ENCODE data around the gene ZNF521.

The ZNF521 gene

GRCh38 chr18:25234740-25235345, 117.1 kb downstream of the ZNF521 start:
- no peak overlapping the region for H2BK15ac ChIP-seq (ENCODE audit: low read length)
- H3K36me3 ChIP-seq (replicated peaks in 1 of 2; ENCODE audit: control insufficient read depth in 2 of 2, insufficient read depth in 2 of 2, low read length in 2 of 2), result peaks cover 1 to 35% of the 10 kb centered on the region in 2 donors
- H3K9me3 ChIP-seq (replicated peaks in 1 of 2; ENCODE audit: control insufficient read depth in 2 of 2, insufficient read depth in 1 of 2, low read depth in 1 of 2, low read length in 2 of 2), result no peaks in the 10 kb centered on the region
- no CpG with 5 or more reads among the region's 3 CpGs for WGBS, 2 donors (ENCODE audit: extremely low coverage in 2 of 2, insufficient read length in 2 of 2, insufficient replicate concordance in 1 of 2)
- no peaks in the 10 kb centered on the region for H3K27me3 ChIP-seq (ENCODE audit: control insufficient read depth in 3 of 3, insufficient read depth in 3 of 3, low read depth in 1 of 3, low read length in 3 of 3)
- H2BK5ac ChIP-seq (ENCODE audit: low read length), result no peak overlapping the region
- no peak overlapping the region for H3K23ac ChIP-seq (ENCODE audit: low read depth, low read length, poor library complexity)
- H4K8ac ChIP-seq (ENCODE audit: low read depth, low read length), result no peak overlapping the region
- H2BK120ac ChIP-seq (ENCODE audit: low read depth, low read length), result no peak overlapping the region
- H3K4ac ChIP-seq (ENCODE audit: low read length), result no peak overlapping the region
- H2AK5ac ChIP-seq (ENCODE audit: low read depth, low read length), result no peak overlapping the region
- no peak overlapping the region for H3K27ac ChIP-seq (replicated peaks; ENCODE audit: low read length)
- H3K79me1 ChIP-seq (ENCODE audit: low read depth, low read length), result no peaks in the 10 kb centered on the region
- no peak overlapping the region for H2AFZ ChIP-seq (ENCODE audit: low read length)
- no peak overlapping the region for H3K9ac ChIP-seq (ENCODE audit: low read depth, low read length, poor library complexity)
- DNase-seq (ENCODE audit: low spot score), result no peak
- peaks cover 15 to 22% of the 10 kb centered on the region in 2 donors for H3K4me1 ChIP-seq (ENCODE audit: control insufficient read depth in 2 of 2, insufficient read depth in 1 of 2, low read depth in 1 of 2, low read length in 2 of 2)
- no peak overlapping the region for H3K14ac ChIP-seq (ENCODE audit: low read length)
- H2BK12ac ChIP-seq (ENCODE audit: low read length), result no peak overlapping the region
- H3K4me2 ChIP-seq (ENCODE audit: insufficient read depth, low read length, poor library complexity, severe bottlenecking), result no peak overlapping the region
- H3K18ac ChIP-seq (ENCODE audit: low read length), result no peak overlapping the region
- H4K91ac ChIP-seq (ENCODE audit: low read depth, low read length, poor library complexity), result no peak overlapping the region
- no peak overlapping the region for H3K4me3 ChIP-seq (ENCODE audit: low read length in 2 of 2)

DNA sequence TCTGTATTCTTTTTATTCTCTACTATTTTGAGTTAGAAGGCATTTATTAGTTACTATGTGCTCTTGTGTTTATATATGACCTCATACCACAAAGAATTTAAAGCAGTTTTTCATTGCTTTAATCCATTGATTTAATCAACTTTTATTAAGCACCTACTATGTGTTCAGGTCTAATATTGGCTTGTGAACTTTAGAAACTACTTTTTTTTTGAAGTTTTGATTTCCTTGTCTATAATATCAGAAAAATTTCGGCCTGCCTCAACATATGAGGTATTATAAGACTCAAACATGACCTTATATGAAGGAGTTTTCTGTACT, 117.7 kb downstream of the ZNF521 start:
- Histone ChIP-seq H4K91ac (ENCODE audit: low read depth, low read length, poor library complexity) (no peak overlapping the region), H3K4ac (ENCODE audit: low read length) (no peak overlapping the region), H2BK5ac (ENCODE audit: low read length) (no peak overlapping the region), H3K14ac (ENCODE audit: low read length) (no peak overlapping the region), H3K36me3 (replicated peaks in 1 of 2; ENCODE audit: control insufficient read depth in 2 of 2, insufficient read depth in 2 of 2, low read length in 2 of 2) (peaks cover 1 to 33% of the 10 kb centered on the region in 2 donors), H2BK12ac (ENCODE audit: low read length) (no peak overlapping the region), H2BK15ac (ENCODE audit: low read length) (no peak overlapping the region), H3K27ac (replicated peaks; ENCODE audit: low read length) (no peak overlapping the region), H3K23ac (ENCODE audit: low read depth, low read length, poor library complexity) (no peak overlapping the region), H4K8ac (ENCODE audit: low read depth, low read length) (no peak overlapping the region), H3K18ac (ENCODE audit: low read length) (no peak overlapping the region), H2BK120ac (ENCODE audit: low read depth, low read length) (no peak overlapping the region), H3K79me1 (ENCODE audit: low read depth, low read length) (no peaks in the 10 kb centered on the region), H3K9me3 (replicated peaks in 1 of 2; ENCODE audit: control insufficient read depth in 2 of 2, insufficient read depth in 1 of 2, low read depth in 1 of 2, low read length in 2 of 2) (no peaks in the 10 kb centered on the region), H3K4me1 (ENCODE audit: control insufficient read depth in 2 of 2, insufficient read depth in 1 of 2, low read depth in 1 of 2, low read length in 2 of 2) (peaks cover 15 to 22% of the 10 kb centered on the region in 2 donors), H3K4me2 (ENCODE audit: insufficient read depth, low read length, poor library complexity, severe bottlenecking) (no peak overlapping the region), H3K4me3 (ENCODE audit: low read length in 2 of 2) (no peak overlapping the region), H2AFZ (ENCODE audit: low read length) (no peak overlapping the region), H2AK5ac (ENCODE audit: low read depth, low read length) (no peak overlapping the region), H3K9ac (ENCODE audit: low read depth, low read length, poor library complexity) (no peak overlapping the region), H3K27me3 (ENCODE audit: control insufficient read depth in 3 of 3, insufficient read depth in 3 of 3, low read depth in 1 of 3, low read length in 3 of 3) (no peaks in the 10 kb centered on the region)
- WGBS, 2 donors (ENCODE audit: extremely low coverage in 2 of 2, insufficient read length in 2 of 2, insufficient replicate concordance in 1 of 2), result no CpG with 5 or more reads among the region's 1 CpG
- no peak for DNase-seq (ENCODE audit: low spot score)

- Histone ChIP-seq H3K18ac (ENCODE audit: low read length) (no peak overlapping the region), H3K4ac (ENCODE audit: low read length) (no peak overlapping the region), H4K8ac (ENCODE audit: low read depth, low read length) (no peak overlapping the region), H2BK15ac (ENCODE audit: low read length) (no peak overlapping the region), H3K4me1 (ENCODE audit: control insufficient read depth in 2 of 2, insufficient read depth in 1 of 2, low read depth in 1 of 2, low read length in 2 of 2) (peaks cover 11 to 20% of the 10 kb centered on the region in 2 donors), H2BK120ac (ENCODE audit: low read depth, low read length) (no peak overlapping the region), H3K27ac (replicated peaks; ENCODE audit: low read length) (no peak overlapping the region), H3K36me3 (replicated peaks in 1 of 2; ENCODE audit: control insufficient read depth in 2 of 2, insufficient read depth in 2 of 2, low read length in 2 of 2) (peaks cover 1 to 31% of the 10 kb centered on the region in 2 donors), H2AFZ (ENCODE audit: low read length) (no peak overlapping the region), H3K79me1 (ENCODE audit: low read depth, low read length) (no peaks in the 10 kb centered on the region), H2BK12ac (ENCODE audit: low read length) (no peak overlapping the region), H3K27me3 (ENCODE audit: control insufficient read depth in 3 of 3, insufficient read depth in 3 of 3, low read depth in 1 of 3, low read length in 3 of 3) (no peaks in the 10 kb centered on the region), H3K9ac (ENCODE audit: low read depth, low read length, poor library complexity) (no peak overlapping the region), H2AK5ac (ENCODE audit: low read depth, low read length) (no peak overlapping the region), H3K14ac (ENCODE audit: low read length) (no peak overlapping the region), H2BK5ac (ENCODE audit: low read length) (no peak overlapping the region), H4K91ac (ENCODE audit: low read depth, low read length, poor library complexity) (no peak overlapping the region), H3K9me3 (replicated peaks in 1 of 2; ENCODE audit: control insufficient read depth in 2 of 2, insufficient read depth in 1 of 2, low read depth in 1 of 2, low read length in 2 of 2) (no peaks in the 10 kb centered on the region), H3K23ac (ENCODE audit: low read depth, low read length, poor library complexity) (no peak overlapping the region), H3K4me2 (ENCODE audit: insufficient read depth, low read length, poor library complexity, severe bottlenecking) (no peak overlapping the region), H3K4me3 (ENCODE audit: low read length in 2 of 2) (no peak overlapping the region)
- DNase-seq (ENCODE audit: low spot score), result no peak
- WGBS, 2 donors (ENCODE audit: extremely low coverage in 2 of 2, insufficient read length in 2 of 2, insufficient replicate concordance in 1 of 2), result no CpG with 5 or more reads among the region's 12 CpGs
Observed at GRCh38 chr18:25233528-25234321, 118.2 kb downstream of the ZNF521 start.

DNA sequence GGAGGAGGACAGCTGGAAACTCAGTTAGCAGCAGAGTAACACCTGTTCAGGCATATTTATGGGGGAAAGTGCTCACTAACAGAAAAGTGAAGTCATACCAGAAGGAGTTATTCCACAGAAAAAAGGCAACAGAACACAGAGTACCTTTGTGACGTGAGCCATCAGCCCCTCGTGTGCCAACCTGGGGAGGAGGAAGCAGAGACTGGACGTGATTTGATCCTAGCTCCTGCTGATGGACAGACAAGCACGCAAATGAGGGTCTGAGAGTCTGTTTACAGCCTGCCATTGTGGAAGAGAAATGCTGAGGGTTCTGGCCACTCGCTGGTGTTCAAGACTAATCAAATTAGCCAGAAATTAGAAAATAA, 120.7 kb downstream of the ZNF521 start:
- H4K8ac ChIP-seq (ENCODE audit: low read depth, low read length), result no peak overlapping the region
- H3K9me3 ChIP-seq (replicated peaks in 1 of 2; ENCODE audit: control insufficient read depth in 2 of 2, insufficient read depth in 1 of 2, low read depth in 1 of 2, low read length in 2 of 2), result peaks cover 0 to under 1% of the 10 kb centered on the region in 2 donors
- H3K27me3 ChIP-seq (ENCODE audit: control insufficient read depth in 3 of 3, insufficient read depth in 3 of 3, low read depth in 1 of 3, low read length in 3 of 3), result no peaks in the 10 kb centered on the region

More for the DNA sequence above, 120.7 kb downstream of the ZNF521 start:
- H3K4me3 ChIP-seq (ENCODE audit: low read length in 2 of 2), result no peak overlapping the region
- H3K27ac ChIP-seq (replicated peaks; ENCODE audit: low read length), result no peak overlapping the region
- H3K79me1 ChIP-seq (ENCODE audit: low read depth, low read length), result no peaks in the 10 kb centered on the region
- no peak overlapping the region for H3K18ac ChIP-seq (ENCODE audit: low read length)
- H2AK5ac ChIP-seq (ENCODE audit: low read depth, low read length), result no peak overlapping the region
- no peak overlapping the region for H2BK5ac ChIP-seq (ENCODE audit: low read length)
- H3K4me1 ChIP-seq (ENCODE audit: control insufficient read depth in 2 of 2, insufficient read depth in 1 of 2, low read depth in 1 of 2, low read length in 2 of 2), result peaks cover 5 to 11% of the 10 kb centered on the region in 2 donors
- H3K9ac ChIP-seq (ENCODE audit: low read depth, low read length, poor library complexity), result no peak overlapping the region
- no peak overlapping the region for H2BK120ac ChIP-seq (ENCODE audit: low read depth, low read length)
- H4K91ac ChIP-seq (ENCODE audit: low read depth, low read length, poor library complexity), result no peak overlapping the region
- WGBS, 2 donors (ENCODE audit: extremely low coverage in 2 of 2, insufficient read length in 2 of 2, insufficient replicate concordance in 1 of 2), result no CpG with 5 or more reads among the region's 5 CpGs
- no peak overlapping the region for H2AFZ ChIP-seq (ENCODE audit: low read length)
- no peak overlapping the region for H3K4ac ChIP-seq (ENCODE audit: low read length)
- H2BK15ac ChIP-seq (ENCODE audit: low read length), result no peak overlapping the region
- DNase-seq (ENCODE audit: low spot score), result no peak
- H3K14ac ChIP-seq (ENCODE audit: low read length), result no peak overlapping the region
- H3K4me2 ChIP-seq (ENCODE audit: insufficient read depth, low read length, poor library complexity, severe bottlenecking), result no peak overlapping the region
- no peak overlapping the region for H3K23ac ChIP-seq (ENCODE audit: low read depth, low read length, poor library complexity)
- no peak overlapping the region for H2BK12ac ChIP-seq (ENCODE audit: low read length)
- H3K36me3 ChIP-seq (replicated peaks in 1 of 2; ENCODE audit: control insufficient read depth in 2 of 2, insufficient read depth in 2 of 2, low read length in 2 of 2), result peaks cover 14 to 51% of the 10 kb centered on the region in 2 donors
